DND-41 (cell line): ENCODE data around the gene TCF12.

Source experiments
- EZH2 ChIP-seq: IDR thresholded peaks from 3 replicates; pipeline ENCODE4 v1.6.1; 2012; ENCODE audit warnings: borderline replicate concordance, low read depth, mild to moderate bottlenecking, moderate library complexity, low read length, inconsistent platforms; ENCODE audit not compliant: severe bottlenecking
- TF ChIP-seq, protein P1 (sequence below): IDR thresholded peaks from 2 replicates; pipeline ENCODE4 v1.5.1; 2012; ENCODE audit warnings: borderline replicate concordance, low read length, moderate library complexity, mild to moderate bottlenecking; ENCODE audit not compliant: poor library complexity, severe bottlenecking; ENCODE audit errors: extremely low read depth

DNA sequence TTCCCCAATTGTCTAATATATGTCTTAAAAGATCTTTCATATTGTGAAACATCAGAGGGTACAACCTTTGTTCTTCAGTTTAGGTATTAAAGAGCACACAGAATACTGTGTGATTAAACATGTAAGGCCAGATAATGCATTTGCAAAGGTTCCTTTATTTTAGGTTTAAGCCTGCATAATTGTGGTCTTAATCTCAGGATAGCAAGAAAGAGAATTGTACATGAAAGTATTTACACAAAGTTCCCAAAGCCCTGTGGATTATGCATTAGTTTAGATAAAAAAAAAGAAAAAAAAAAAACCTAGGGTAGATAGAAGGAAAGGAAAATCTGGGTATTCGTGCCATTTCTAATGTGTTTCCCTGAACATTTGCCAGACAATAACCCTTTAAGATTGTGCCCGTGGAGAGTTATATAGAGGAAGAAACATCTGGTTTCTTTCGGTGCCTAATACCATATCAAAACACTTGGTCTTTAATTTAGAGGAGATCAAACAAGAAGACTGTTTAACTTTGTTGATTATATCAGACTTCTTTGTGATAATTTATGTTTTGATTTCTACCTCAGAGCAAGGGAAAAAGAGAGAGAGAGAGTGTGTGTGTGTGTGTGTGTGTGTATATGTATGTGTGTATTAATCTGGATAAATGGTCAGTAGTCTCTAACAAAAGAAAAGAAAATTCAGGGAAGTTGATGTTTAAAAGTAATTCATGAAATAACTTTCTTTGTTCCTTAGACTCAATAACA is 318.3 kb downstream of the TCF12 start:
- TF ChIP-seq, protein P1, sequence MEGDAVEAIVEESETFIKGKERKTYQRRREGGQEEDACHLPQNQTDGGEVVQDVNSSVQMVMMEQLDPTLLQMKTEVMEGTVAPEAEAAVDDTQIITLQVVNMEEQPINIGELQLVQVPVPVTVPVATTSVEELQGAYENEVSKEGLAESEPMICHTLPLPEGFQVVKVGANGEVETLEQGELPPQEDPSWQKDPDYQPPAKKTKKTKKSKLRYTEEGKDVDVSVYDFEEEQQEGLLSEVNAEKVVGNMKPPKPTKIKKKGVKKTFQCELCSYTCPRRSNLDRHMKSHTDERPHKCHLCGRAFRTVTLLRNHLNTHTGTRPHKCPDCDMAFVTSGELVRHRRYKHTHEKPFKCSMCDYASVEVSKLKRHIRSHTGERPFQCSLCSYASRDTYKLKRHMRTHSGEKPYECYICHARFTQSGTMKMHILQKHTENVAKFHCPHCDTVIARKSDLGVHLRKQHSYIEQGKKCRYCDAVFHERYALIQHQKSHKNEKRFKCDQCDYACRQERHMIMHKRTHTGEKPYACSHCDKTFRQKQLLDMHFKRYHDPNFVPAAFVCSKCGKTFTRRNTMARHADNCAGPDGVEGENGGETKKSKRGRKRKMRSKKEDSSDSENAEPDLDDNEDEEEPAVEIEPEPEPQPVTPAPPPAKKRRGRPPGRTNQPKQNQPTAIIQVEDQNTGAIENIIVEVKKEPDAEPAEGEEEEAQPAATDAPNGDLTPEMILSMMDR = no peak
- TF ChIP-seq EZH2 = no peak
